HG02840 (cell line): ENCODE measurements around the gene CADM1.

Source experiments
- ATAC-seq: cut with Tn5 transposase; IDR thresholded peaks from one replicate; pipeline ENCODE4 v1.9.1; 2021; ENCODE audit warnings: mild to moderate bottlenecking, moderate library complexity, moderate number of reproducible peaks; ENCODE audit not compliant: unreplicated experiment, low FRiP score

CADM1 gene

GRCh38 chr11:115363921-115364320 lies 140.3 kb downstream of the CADM1 start:
- no peak for ATAC-seq

- no peak for ATAC-seq
These were observed 140.8 kb downstream of the CADM1 start for GRCh38 chr11:115363426-115363825.

GRCh38 chr11:115362997-115363396 lies 141.2 kb downstream of the CADM1 start:
- ATAC-seq, result no peak

- no peak for ATAC-seq
These were observed 143.2 kb downstream of the CADM1 start for GRCh38 chr11:115361025-115361424.

GRCh38 chr11:115360186-115360824 lies 143.9 kb downstream of the CADM1 start:
- no peak for ATAC-seq

GRCh38 chr11:115357066-115357465 lies 147.1 kb downstream of the CADM1 start:
- ATAC-seq, result no peak

- no peak for ATAC-seq
These were observed 151.3 kb downstream of the CADM1 start for GRCh38 chr11:115352805-115353485.

- ATAC-seq, result no peak
These were observed 154.7 kb downstream of the CADM1 start for GRCh38 chr11:115349335-115350017.

- no peak for ATAC-seq
These were observed 155.8 kb downstream of the CADM1 start for GRCh38 chr11:115348416-115348815.

- ATAC-seq, result no peak
These were observed 157.1 kb downstream of the CADM1 start for GRCh38 chr11:115347106-115347505.

- no peak for ATAC-seq
These were observed 158.4 kb downstream of the CADM1 start for GRCh38 chr11:115345840-115346239.

- ATAC-seq, result no peak
These were observed 158.9 kb downstream of the CADM1 start for GRCh38 chr11:115345361-115345760.

- no peak for ATAC-seq
These were observed 159.4 kb downstream of the CADM1 start for GRCh38 chr11:115344846-115345245.

GRCh38 chr11:115342142-115342541 lies 162.1 kb downstream of the CADM1 start:
- no peak for ATAC-seq

GRCh38 chr11:115340874-115341273 lies 163.3 kb downstream of the CADM1 start:
- no peak for ATAC-seq

GRCh38 chr11:115338476-115338875 lies 165.7 kb downstream of the CADM1 start:
- no peak for ATAC-seq

- ATAC-seq, result no peak
These were observed 169.1 kb downstream of the CADM1 start for GRCh38 chr11:115334932-115335788.

GRCh38 chr11:115333949-115334348 lies 170.3 kb downstream of the CADM1 start:
- ATAC-seq, result no peak

GRCh38 chr11:115333121-115333520 lies 171.1 kb downstream of the CADM1 start:
- ATAC-seq, result no peak

GRCh38 chr11:115330684-115331482 lies 173.3 kb downstream of the CADM1 start:
- no peak for ATAC-seq
